ENCODE data around the gene FERMT3. TPM values are rescaled to one million over a fixed set of nuclear protein-coding genes. Genes with fewer than 3 reads are reported as not detected.

Gene FERMT3
- total and polyA plus RNA-seq, 7 donors: 15.0 to 41.5 (median 20.4) TPM

GRCh38 chr11:64231546-64231945, 25.0 kb downstream of the FERMT3 start:
- Histone ChIP-seq H3K9me3 (no peaks in the 10 kb centered on the region), H3K27me3 (no peaks in the 10 kb centered on the region), H3K4me3 (no peak overlapping the region), H3K27ac (peak overlapping the region; percentile 95 to 98 (median 96)), H3K4me1 (peaks cover 0 to 76% (median 61%) of the 10 kb centered on the region in 4 donors), H3K36me3 (peaks cover 0 to under 1% (median 0%) of the 10 kb centered on the region in 4 donors)
- intact Hi-C loops (cut with DNase I): no loop called here
- WGBS, 2 donors: 59 to 83% methylated on average over 7 of the region's 7 CpGs
- TF ChIP-seq POLR2AphosphoS5 (IDR thresholded peaks at IDR 0.05) (no peak), CTCF (IDR thresholded peaks at IDR 0.05) (no peak), POLR2A (IDR thresholded peaks at IDR 0.05) (no peak), EP300 (IDR thresholded peaks at IDR 0.05) (no peak)
- DNase-seq: no peak

GRCh38 chr11:64232182-64232966, 25.9 kb downstream of the FERMT3 start:
- 84 to 91% methylated on average over 15 of the region's 15 CpGs for WGBS, 2 donors
- peaks cover 0 to 9% (median 1%) of the 10 kb centered on the region in 4 donors for H3K36me3 ChIP-seq
- peaks cover 0 to 68% (median 53%) of the 10 kb centered on the region in 4 donors for H3K4me1 ChIP-seq
- no peaks in the 10 kb centered on the region for H3K9me3 ChIP-seq
- TF ChIP-seq POLR2AphosphoS5 (IDR thresholded peaks at IDR 0.05) (no peak), EP300 (IDR thresholded peaks at IDR 0.05) (no peak), CTCF (IDR thresholded peaks at IDR 0.05) (no peak), POLR2A (IDR thresholded peaks at IDR 0.05) (no peak)
- DNase-seq: no peak
- H3K27me3 ChIP-seq: no peaks in the 10 kb centered on the region
- intact Hi-C loops (cut with DNase I): no loop called here
- peak overlapping the region in 3 of 4 donors; percentile 15 to 98 (median 95) for H3K27ac ChIP-seq
- H3K4me3 ChIP-seq: no peak overlapping the region

GRCh38 chr11:64232967-64233315, 26.4 kb downstream of the FERMT3 start:
- peak overlapping the region in 3 of 4 donors; percentile 15 to 98 (median 89) for H3K27ac ChIP-seq
- TF ChIP-seq EP300 (IDR thresholded peaks at IDR 0.05) (no peak), POLR2AphosphoS5 (IDR thresholded peaks at IDR 0.05) (no peak), CTCF (IDR thresholded peaks at IDR 0.05) (no peak), POLR2A (IDR thresholded peaks at IDR 0.05) (no peak)
- H3K4me3 ChIP-seq: no peak overlapping the region
- DNase-seq: no peak
- 87 to 91% methylated on average over 8 of the region's 8 CpGs for WGBS, 2 donors
- H3K9me3 ChIP-seq: no peaks in the 10 kb centered on the region
- H3K4me1 ChIP-seq: peaks cover 0 to 62% (median 48%) of the 10 kb centered on the region in 4 donors
- intact Hi-C loops (cut with DNase I): no loop called here
- H3K27me3 ChIP-seq: no peaks in the 10 kb centered on the region
- peaks cover 0 to 15% (median 2%) of the 10 kb centered on the region in 4 donors for H3K36me3 ChIP-seq

GRCh38 chr11:64233913-64234586, 27.5 kb downstream of the FERMT3 start, which contains the start of gene VEGFB:
Gene VEGFB (plus strand): TSS chr11:64234584. CDS start chr11:64234834, 250 bp downstream.
- H3K27ac ChIP-seq: peak within 1 kb of the TSS; percentile 88 to 93 (median 91)
- H3K27me3 ChIP-seq: no peaks in the 10 kb centered on the region
- peak; percentile 91 for DNase-seq
- H3K4me1 ChIP-seq: peaks cover 0 to 59% (median 42%) of the 10 kb centered on the region in 4 donors
- H3K9me3 ChIP-seq: no peaks in the 10 kb centered on the region
- peak within 1 kb of the TSS; percentile 66 to 88 (median 80) for H3K4me3 ChIP-seq
- TF ChIP-seq POLR2A (IDR thresholded peaks at IDR 0.05) (peak; percentile 16 to 33), EP300 (IDR thresholded peaks at IDR 0.05) (no peak), POLR2AphosphoS5 (IDR thresholded peaks at IDR 0.05) (peak; percentile 58 to 86 (median 73))
- peaks cover 0 to 26% (median 2%) of the 10 kb centered on the region in 4 donors for H3K36me3 ChIP-seq
- WGBS, 2 donors: 1 to 6% methylated on average over 60 to 62 of the region's 62 CpGs
- intact Hi-C loops (cut with DNase I): no loop called here

Data from sigmoid colon (tissue), 7 donors.